Subcutaneous abdominal adipose tissue (tissue), 5 donors: Measurements from ENCODE around the gene OR2V2.
"Not testable (repeated sequence)": the region's sequence is repeated elsewhere in the genome, so short reads cannot be mapped to it uniquely, and the experiment has no call there.

Source experiments
- H3K27ac ChIP-seq: one replicate; pipeline ENCODE4 v1.7.0; 2013; ENCODE audit warnings: low read depth, mild to moderate bottlenecking, inconsistent platforms, low read length, moderate library complexity
- H3K27me3 ChIP-seq, 5 donors: one replicate each; pipeline ENCODE4 v1.7.0; 2013; ENCODE audit warnings: low read length in 5 of 5, inconsistent platforms in 1 of 5; ENCODE audit not compliant: control insufficient read depth in 5 of 5, insufficient read depth in 4 of 5
- H3K36me3 ChIP-seq, 5 donors: one replicate each; pipeline ENCODE4 v1.7.0; 2013; ENCODE audit warnings: low read length in 5 of 5; ENCODE audit not compliant: control insufficient read depth in 5 of 5, insufficient read depth in 5 of 5
- H3K4me1 ChIP-seq, 5 donors: one replicate each; pipeline ENCODE4 v1.7.0; 2013; ENCODE audit warnings: low read length in 5 of 5, mild to moderate bottlenecking in 3 of 5, moderate library complexity in 1 of 5; ENCODE audit not compliant: control insufficient read depth in 5 of 5, insufficient read depth in 5 of 5
- H3K4me3 ChIP-seq, 5 donors: one replicate each; pipeline ENCODE4 v1.7.0; 2013; ENCODE audit warnings: low read length in 5 of 5, low read depth in 1 of 5
- H3K9ac ChIP-seq, 5 donors: one replicate each; pipeline ENCODE4 v1.7.0; 2013; ENCODE audit warnings: low read length in 5 of 5, mild to moderate bottlenecking in 4 of 5, moderate library complexity in 3 of 5
- H3K9me3 ChIP-seq, 5 donors: one replicate each; pipeline ENCODE4 v1.7.0; 2013; ENCODE audit warnings: low read length in 5 of 5; ENCODE audit not compliant: control insufficient read depth in 5 of 5
- donor health status: healthy.
- donor health status: healthy.
- donor health status: healthy.
- donor health status: healthy.
- donor health status: healthy.

The OR2V2 gene

DNA sequence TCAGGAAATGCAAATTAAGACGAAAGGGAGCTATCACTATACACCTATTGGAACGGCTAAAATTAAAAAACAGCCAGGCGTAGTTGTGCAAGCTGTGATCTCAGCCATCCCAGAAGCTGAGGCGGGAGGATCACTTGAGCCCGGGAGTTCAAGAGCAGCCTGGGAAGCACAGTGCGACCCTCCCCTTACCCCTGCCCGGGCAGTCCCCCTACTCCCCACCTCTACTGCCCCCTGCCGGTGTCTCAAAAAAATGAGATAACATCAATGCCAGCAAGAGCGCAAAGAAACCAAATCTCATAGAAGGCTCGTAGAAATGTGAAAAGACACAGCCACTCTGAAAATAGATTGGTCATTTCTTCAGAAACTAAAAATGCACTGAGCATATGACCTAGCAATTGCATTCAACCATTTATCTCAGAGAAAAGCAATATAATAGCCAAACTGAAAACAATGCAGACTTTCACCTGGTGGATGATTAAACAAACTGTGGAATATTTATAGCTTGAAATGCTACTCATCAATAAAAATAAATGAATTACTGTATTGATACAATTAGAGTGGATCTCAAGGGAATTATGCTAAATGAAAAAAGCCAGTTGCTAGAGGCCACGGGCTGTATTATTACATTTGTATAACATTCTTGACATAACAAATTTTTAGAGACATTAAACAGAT lies 20.6 kb downstream of the OR2V2 start:
- Histone ChIP-seq H3K27me3 (peaks cover 18 to 53% (median 33%) of the 10 kb centered on the region in 5 donors), H3K9ac (no peak overlapping the region), H3K9me3 (no peaks in the 10 kb centered on the region)

GRCh38 chr5:181168595-181169118 lies 21.3 kb downstream of the OR2V2 start:
- H3K9me3 ChIP-seq, result no peaks in the 10 kb centered on the region
- H3K4me3 ChIP-seq, result no peak overlapping the region
- peaks cover 18 to 56% (median 36%) of the 10 kb centered on the region in 5 donors for H3K27me3 ChIP-seq
- H3K9ac ChIP-seq, result no peak overlapping the region
- H3K27ac ChIP-seq, result no peak overlapping the region
- H3K36me3 ChIP-seq, result no peaks in the 10 kb centered on the region
- peaks cover 0 to 19% (median 18%) of the 10 kb centered on the region in 5 donors for H3K4me1 ChIP-seq

More for the DNA sequence above, 20.6 kb downstream of the OR2V2 start:
- Histone ChIP-seq H3K36me3 (no peaks in the 10 kb centered on the region), H3K4me1 (peaks cover 0 to 20% (median 14%) of the 10 kb centered on the region in 5 donors), H3K4me3 (no peak overlapping the region), H3K27ac (no peak overlapping the region)

DNA sequence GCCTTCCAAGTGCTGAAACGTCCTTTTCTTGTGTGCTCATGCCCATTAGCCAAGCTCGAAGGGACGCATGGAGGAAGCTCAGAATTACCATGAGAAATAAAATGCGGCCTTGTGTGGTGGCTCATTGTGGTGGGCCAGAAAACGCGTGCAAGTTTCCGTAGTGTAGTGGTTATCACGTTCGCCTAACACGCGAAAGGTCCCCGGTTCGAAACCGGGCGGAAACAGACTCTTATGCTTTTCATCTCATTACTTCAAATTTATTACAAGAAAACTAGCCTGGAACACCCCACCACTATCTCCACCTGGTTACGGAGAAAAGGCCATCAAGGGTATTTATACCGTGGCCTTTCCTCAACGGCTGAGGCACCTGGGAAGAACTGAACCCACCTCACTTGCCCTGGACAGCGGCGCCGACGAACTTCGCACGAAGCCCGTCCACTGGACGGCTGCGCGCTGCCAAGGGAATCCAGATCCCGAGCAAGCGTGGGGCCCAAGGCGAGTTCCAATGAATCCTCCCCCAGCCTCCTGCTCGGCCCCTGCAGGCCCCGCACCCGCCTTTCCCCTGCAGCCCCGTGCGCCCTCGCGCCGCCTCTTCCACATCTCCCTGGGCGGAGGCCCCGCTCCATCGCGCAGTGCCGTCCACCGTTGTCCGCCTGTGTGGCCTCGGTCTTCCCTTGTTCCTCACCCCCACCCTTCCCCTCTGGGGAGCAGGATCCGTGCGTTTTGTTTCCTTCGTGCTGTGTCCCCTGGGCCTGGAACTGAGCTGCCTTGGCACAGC lies 22.3 kb downstream of the OR2V2 start:
- not testable (repeated sequence) for H3K27ac ChIP-seq, H3K9ac ChIP-seq, H3K36me3 ChIP-seq, H3K4me3 ChIP-seq, H3K9me3 ChIP-seq
- H3K27me3 ChIP-seq, result peaks cover 18 to 58% (median 37%) of the 10 kb centered on the region in 5 donors
- peaks cover 0 to 21% (median 13%) of the 10 kb centered on the region in 5 donors for H3K4me1 ChIP-seq

DNA sequence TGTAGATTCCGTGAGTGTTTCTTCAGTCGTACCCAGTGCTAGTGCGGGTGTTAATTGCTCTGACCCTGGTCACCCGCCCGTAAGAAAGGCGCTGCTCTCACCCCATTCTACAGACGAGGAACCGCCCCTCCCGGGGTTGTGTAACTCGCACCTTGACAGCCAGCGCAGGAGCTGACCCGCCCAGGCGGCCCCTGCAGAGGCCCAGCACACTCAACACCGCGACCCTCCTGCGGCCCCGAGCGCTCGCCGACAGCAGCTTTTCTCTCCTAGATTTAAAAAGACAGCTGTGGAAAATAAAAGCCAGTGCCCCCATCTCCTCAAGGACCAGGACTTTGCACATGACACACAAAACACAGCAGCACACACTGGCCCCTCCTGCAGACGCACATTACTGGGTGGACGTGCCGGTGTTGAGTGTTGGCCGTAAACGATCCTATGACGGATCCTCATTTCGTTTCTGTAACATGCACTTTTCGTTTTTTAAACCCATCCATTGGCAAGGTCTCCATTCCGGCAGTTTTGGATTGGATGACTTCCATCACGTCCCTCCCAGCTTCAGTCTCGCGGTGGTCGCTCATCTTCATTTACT lies 22.9 kb downstream of the OR2V2 start:
- Histone ChIP-seq H3K9ac (no peak overlapping the region), H3K4me3 (no peak overlapping the region), H3K36me3 (no peaks in the 10 kb centered on the region), H3K9me3 (no peaks in the 10 kb centered on the region), H3K4me1 (peaks cover 0 to 21% (median 12%) of the 10 kb centered on the region in 5 donors), H3K27me3 (peaks cover 18 to 57% (median 39%) of the 10 kb centered on the region in 5 donors), H3K27ac (no peak overlapping the region)

DNA sequence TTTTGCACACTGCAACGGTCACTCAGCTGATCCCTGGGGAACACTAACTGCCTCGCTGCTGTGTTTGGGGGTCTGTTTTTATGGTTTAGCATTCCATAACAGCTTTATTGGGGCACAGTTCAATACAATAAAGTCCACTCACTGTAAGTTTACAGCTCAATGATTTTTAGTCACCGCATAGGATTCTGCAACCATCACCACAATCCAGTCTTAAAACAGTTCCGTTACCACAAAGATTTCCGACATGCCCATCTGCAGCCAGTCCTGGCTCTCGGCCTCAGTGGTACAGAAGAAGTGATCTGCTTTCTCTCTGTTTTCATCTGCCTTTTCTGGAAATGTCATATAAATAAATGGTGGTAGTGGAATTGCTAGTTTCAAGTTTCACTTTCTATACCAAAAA lies 23.6 kb downstream of the OR2V2 start:
- no peak overlapping the region for H3K9ac ChIP-seq
- H3K9me3 ChIP-seq, result no peaks in the 10 kb centered on the region
- H3K27me3 ChIP-seq, result peaks cover 18 to 57% (median 38%) of the 10 kb centered on the region in 5 donors
- H3K36me3 ChIP-seq, result no peaks in the 10 kb centered on the region
- H3K4me3 ChIP-seq, result no peak overlapping the region
- H3K4me1 ChIP-seq, result peaks cover 0 to 21% (median 12%) of the 10 kb centered on the region in 5 donors
- H3K27ac ChIP-seq, result no peak overlapping the region

- H3K4me1 ChIP-seq, result peaks cover 0 to 21% (median 12%) of the 10 kb centered on the region in 5 donors
- no peak overlapping the region for H3K9ac ChIP-seq
- no peaks in the 10 kb centered on the region for H3K36me3 ChIP-seq
- no peaks in the 10 kb centered on the region for H3K9me3 ChIP-seq
- no peak overlapping the region for H3K4me3 ChIP-seq
- peaks cover 18 to 57% (median 38%) of the 10 kb centered on the region in 5 donors for H3K27me3 ChIP-seq
- H3K27ac ChIP-seq, result no peak overlapping the region
Observed at GRCh38 chr5:181171782-181172181, 24.4 kb downstream of the OR2V2 start.

DNA sequence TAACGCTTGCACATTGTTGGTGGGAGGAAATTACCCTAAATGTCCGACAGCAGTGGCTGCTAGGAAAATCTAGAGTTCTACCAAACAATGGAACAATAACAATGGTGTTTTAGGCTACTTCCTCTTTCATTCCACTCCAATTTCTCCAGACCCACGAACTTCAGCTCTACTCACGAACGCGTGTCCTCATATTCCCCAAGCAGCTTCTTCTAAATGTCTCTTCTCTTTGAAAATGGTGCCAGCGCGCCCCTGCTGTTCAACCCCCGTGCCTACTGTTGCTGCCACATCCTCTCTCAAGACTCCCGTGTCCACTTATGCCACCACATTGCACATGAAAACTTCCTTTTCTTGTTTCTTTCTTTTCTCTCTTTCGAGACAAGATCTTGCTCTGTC lies 25.6 kb downstream of the OR2V2 start:
- Histone ChIP-seq H3K9me3 (no peaks in the 10 kb centered on the region), H3K27ac (no peak overlapping the region), H3K27me3 (peaks cover 18 to 53% (median 34%) of the 10 kb centered on the region in 5 donors), H3K9ac (no peak overlapping the region), H3K4me3 (peak overlapping the region in 3 of 5 donors; percentile 5 to 36 (median 11)), H3K36me3 (no peaks in the 10 kb centered on the region), H3K4me1 (peaks cover 0 to 21% (median 12%) of the 10 kb centered on the region in 5 donors)

DNA sequence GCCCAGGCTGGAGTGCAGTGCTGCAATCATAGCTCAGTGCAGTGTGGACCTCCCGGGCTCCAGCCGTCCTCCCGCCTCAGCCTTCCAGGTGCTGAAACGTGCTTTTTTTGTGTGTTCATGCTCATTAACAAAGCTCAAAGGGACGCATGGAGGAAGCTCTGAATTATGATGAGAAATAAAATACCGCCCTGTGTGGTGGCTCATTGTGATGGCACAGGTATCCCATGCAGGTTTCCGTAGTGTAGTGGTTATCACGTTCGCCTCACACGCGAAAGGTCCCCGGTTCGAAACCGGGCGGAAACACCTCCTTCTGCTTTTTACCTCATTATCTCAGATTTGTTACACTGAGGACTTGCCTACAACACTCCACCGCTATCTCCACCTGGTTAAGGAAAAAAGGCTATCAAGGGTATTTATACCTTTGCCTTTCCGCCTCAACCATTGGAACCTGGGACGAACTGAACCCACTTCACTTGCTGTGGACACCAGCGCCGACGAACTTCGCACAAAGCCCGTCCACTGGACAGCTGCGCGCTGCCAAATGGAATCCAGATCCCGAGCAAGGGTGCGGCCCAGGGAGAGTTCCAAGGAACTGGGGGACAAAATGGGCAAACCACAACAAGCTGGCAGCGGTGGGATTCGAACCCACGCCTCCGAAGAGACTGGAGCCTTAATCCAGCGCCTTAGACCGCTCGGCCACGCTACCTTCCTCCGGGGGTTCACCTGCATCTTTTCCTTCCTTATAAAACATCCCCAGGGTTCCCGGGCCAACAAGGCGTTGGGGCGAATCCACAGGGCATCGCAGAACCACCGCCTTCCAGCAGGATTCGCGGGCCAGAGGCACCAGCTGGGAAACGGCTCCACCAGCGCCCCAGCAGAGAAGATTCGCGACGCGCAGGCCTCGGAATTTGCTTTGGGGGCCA lies 26.3 kb downstream of the OR2V2 start:
- Histone ChIP-seq H3K27ac (no peak overlapping the region), H3K4me3 (peak overlapping the region in 3 of 5 donors; percentile 5 to 36 (median 11)), H3K9me3 (no peaks in the 10 kb centered on the region), H3K4me1 (peaks cover 0 to 19% (median 12%) of the 10 kb centered on the region in 5 donors), H3K36me3 (no peaks in the 10 kb centered on the region), H3K9ac (no peak overlapping the region), H3K27me3 (peaks cover 13 to 47% (median 27%) of the 10 kb centered on the region in 5 donors)

- no peaks in the 10 kb centered on the region for H3K36me3 ChIP-seq
- H3K9ac ChIP-seq, result no peak overlapping the region
- H3K9me3 ChIP-seq, result no peaks in the 10 kb centered on the region
- H3K27ac ChIP-seq, result no peak overlapping the region
- peaks cover 0 to 14% (median 5%) of the 10 kb centered on the region in 5 donors for H3K4me1 ChIP-seq
- H3K4me3 ChIP-seq, result no peak overlapping the region
- peaks cover under 1 to 25% (median 15%) of the 10 kb centered on the region in 5 donors for H3K27me3 ChIP-seq
Observed at GRCh38 chr5:181176254-181176952, 29.0 kb downstream of the OR2V2 start.
